A549 (cell line): Measurements from ENCODE around the gene G3BP1. TPM values are rescaled to one million over a fixed set of nuclear protein-coding genes. Genes with fewer than 3 reads are reported as not detected.

Source experiments
- ATAC-seq, 2 experiments: fragments of 200-7000 bp in 1 of 2; fragments of >200 bp in 1 of 2; cut with Nextera tagmentation in 1 of 2; cut with Tn5 transposase in 1 of 2; 3 replicates each; pipeline versions ENCODE4 v1.8.0 to v1.9.1; 2018 to 2020; ENCODE audit warnings: mild to moderate bottlenecking in 1 of 2, moderate library complexity in 1 of 2
- CTCF ChIA-PET: fragments of 300-600 bp; sonication (Branson Sonifier 250); formaldehyde crosslinking; extraction: SDS; loops from one replicate; lab custom pipeline; 2021; ENCODE audit warnings: antibody characterized with exemption, inconsistent platforms; lab: Yijun Ruan, JAX
- POLR2A ChIA-PET: fragments of 350-600 bp; formaldehyde crosslinking; extraction: SDS; loops from one replicate; lab custom pipeline; 2021; ENCODE audit warnings: antibody characterized with exemption, inconsistent platforms; lab: Yijun Ruan, JAX
- DNase-seq, 2 experiments: peaks; one replicate each; pipeline versions ENCODE4 v3.0.0 to v3.0.0-alpha.2; 2011 to 2016; ENCODE audit warnings: low read depth in 1 of 2, low spot score in 1 of 2
- FAIRE-seq: peaks from 2 replicates; lab custom pipeline; 2011; peaks lifted over from hg19 to GRCh38; lab: Jason Lieb, UNC
- H3K27ac ChIP-seq, 2 experiments: fragments of >200 bp; sonication (Bioruptor Twin); formaldehyde crosslinking; 3 replicates each; pipeline ENCODE4 v1.5.1; 2016 to 2017
- H3K4me1 ChIP-seq: fragments of >200 bp; sonication (Bioruptor Twin); formaldehyde crosslinking; 3 replicates; pipeline ENCODE4 v1.6.1; 2016
- H3K4me2 ChIP-seq: fragments of >200 bp; sonication (Bioruptor Twin); formaldehyde crosslinking; 3 replicates; pipeline ENCODE4 v1.6.1; 2016
- H3K4me3 ChIP-seq: fragments of >200 bp; sonication (Bioruptor Twin); formaldehyde crosslinking; 3 replicates; pipeline ENCODE4 v1.5.1; 2016
- H3K9me3 ChIP-seq: fragments of >200 bp; sonication (Bioruptor Twin); formaldehyde crosslinking; 3 replicates; pipeline ENCODE4 v1.6.1; 2016
- ATOH8 ChIP-seq: fragments of 250-450 bp; sonication (Bioruptor Pico); IDR thresholded peaks from 2 replicates; pipeline ENCODE4 v1.5.0; 2020; ENCODE audit warnings: low read depth, mild to moderate bottlenecking, moderate library complexity
- BCL3 ChIP-seq: fragments of >200 bp; sonication (Bioruptor Twin); formaldehyde crosslinking; IDR thresholded peaks from 3 replicates; pipeline ENCODE4 v1.6.1; 2016
- BHLHE40 ChIP-seq: IDR thresholded peaks from 2 replicates; pipeline ENCODE4 v1.6.1; 2012; ENCODE audit warnings: low read depth, low read length, inconsistent platforms
- CHD2 ChIP-seq: fragments of 150-350 bp; IDR thresholded peaks from 2 replicates; pipeline ENCODE4 v1.6.1; 2014; ENCODE audit warnings: low read length; ENCODE audit not compliant: partially characterized antibody
- CHD4 ChIP-seq: fragments of 200-600 bp; sonication (generic); IDR thresholded peaks from 2 replicates; pipeline ENCODE4 v1.6.1; 2016; ENCODE audit warnings: antibody characterized with exemption, mild to moderate bottlenecking, borderline replicate concordance
- EHF ChIP-seq: fragments of 250-450 bp; sonication (Bioruptor Pico); IDR thresholded peaks from 2 replicates; pipeline ENCODE4 v1.5.0; 2020; ENCODE audit warnings: mild to moderate bottlenecking
- ESRRA ChIP-seq: fragments of 150-350 bp; IDR thresholded peaks from 2 replicates; pipeline ENCODE4 v1.6.1; 2014; ENCODE audit warnings: mild to moderate bottlenecking, low read length, borderline replicate concordance
- FOSL2 ChIP-seq, 2 experiments: fragments of 450-650 bp in 1 of 2; fragments of >200 bp in 1 of 2; sonication (Bioruptor Twin) in 1 of 2; formaldehyde crosslinking; IDR thresholded peaks; 2 replicates each; pipeline versions ENCODE4 v1.5.0 to v1.6.1; 2016 to 2020; ENCODE audit warnings: mild to moderate bottlenecking in 1 of 2, moderate library complexity in 1 of 2
- GATA3 ChIP-seq: IDR thresholded peaks from 2 replicates; pipeline ENCODE4 v1.6.1; 2012; ENCODE audit warnings: borderline replicate concordance
- HEYL ChIP-seq: fragments of 250-450 bp; sonication (Bioruptor Pico); IDR thresholded peaks from 2 replicates; pipeline ENCODE4 v1.8.0; 2021; ENCODE audit warnings: mild to moderate bottlenecking, moderate library complexity
- HOXA7 ChIP-seq: fragments of 250-450 bp; sonication (Bioruptor Pico); IDR thresholded peaks from 2 replicates; pipeline ENCODE4 v1.5.0; 2020; ENCODE audit warnings: mild to moderate bottlenecking, moderate library complexity
- HOXB13 ChIP-seq: fragments of 250-450 bp; sonication (Bioruptor Pico); IDR thresholded peaks from 2 replicates; pipeline ENCODE4 v1.5.0; 2020; ENCODE audit warnings: low read depth, mild to moderate bottlenecking, moderate library complexity
- KDM5A ChIP-seq: fragments of 200-600 bp; sonication (generic); IDR thresholded peaks from 2 replicates; pipeline ENCODE4 v1.6.1; 2016; ENCODE audit warnings: antibody characterized with exemption, mild to moderate bottlenecking
- MAFK ChIP-seq: fragments of 450-650 bp; IDR thresholded peaks from 2 replicates; pipeline ENCODE4 v1.6.1; 2014; ENCODE audit not compliant: partially characterized antibody
- MAX ChIP-seq: IDR thresholded peaks from 2 replicates; pipeline ENCODE4 v1.6.1; 2012
- NPAS2 ChIP-seq: fragments of 250-450 bp; sonication (Bioruptor Pico); IDR thresholded peaks from 2 replicates; pipeline ENCODE4 v1.8.0; 2022; ENCODE audit warnings: mild to moderate bottlenecking, moderate library complexity, borderline replicate concordance
- PBX3 ChIP-seq: IDR thresholded peaks from 2 replicates; pipeline ENCODE4 v1.6.1; 2012
- PHF8 ChIP-seq: fragments of 200-600 bp; sonication (generic); IDR thresholded peaks from 2 replicates; pipeline ENCODE4 v1.6.1; 2016; ENCODE audit warnings: low read depth, mild to moderate bottlenecking, antibody characterized with exemption, moderate library complexity, borderline replicate concordance
- POLR2AphosphoS2 ChIP-seq: conservative IDR thresholded peaks from 2 replicates; pipeline ENCODE4 v1.6.1; 2012; ENCODE audit warnings: low read length, improper control_type of control experiment, inconsistent platforms
- RAD21 ChIP-seq, 2 experiments: fragments of >200 bp in 1 of 2; sonication (Bioruptor Twin) in 1 of 2; formaldehyde crosslinking in 1 of 2; IDR thresholded peaks in 1 of 2; conservative IDR thresholded peaks in 1 of 2; 2 replicates in 1 of 2; 3 replicates in 1 of 2; pipeline ENCODE4 v1.6.1; 2012 to 2018; ENCODE audit warnings: inconsistent platforms in 1 of 2
- RARB ChIP-seq: fragments of 250-450 bp; sonication (Bioruptor Pico); IDR thresholded peaks from 2 replicates; pipeline ENCODE4 v1.8.0; 2021; ENCODE audit warnings: mild to moderate bottlenecking, moderate library complexity
- USF2 ChIP-seq: fragments of 450-650 bp; IDR thresholded peaks from 2 replicates; pipeline ENCODE4 v1.6.1; 2014; ENCODE audit warnings: antibody characterized with exemption
- ZC3H11A ChIP-seq: fragments of 450-650 bp; IDR thresholded peaks from 2 replicates; pipeline ENCODE4 v1.6.1; 2014; ENCODE audit warnings: antibody characterized with exemption, mild to moderate bottlenecking
- WGBS: methylation state at CpG from one replicate; pipeline ENCODE4 v1.1.6; 2017; ENCODE audit errors: missing lambda C conversion rate; 5-methylcytosine and 5-hydroxymethylcytosine counted together
- polyA plus RNA-seq, 4 experiments: library from polyadenylated mRNA; depleted of rRNA in 3 of 4; stranded (reverse); fragments of >200 nt; fragmentation: RNase III in 1 of 4; extraction: RNeasy Plus Mini Kit Qiagen cat#74134 plus additional on column Dnase treatment in 1 of 4; gene quantifications; 2 replicates in 3 of 4; 3 replicates in 1 of 4; pipeline ENCODE4 v1.2.3, GENCODE V29; 2011 to 2017

Gene G3BP1
- polyA plus RNA-seq, 2 of the 4 experiments (the other 2 are of a cell fraction): 126 to 176 TPM

GRCh38 chr5:151811593-151812321 is 40.0 kb downstream of the G3BP1 start:
- H3K9me3 ChIP-seq: no peaks in the 10 kb centered on the region
- CTCF ChIA-PET: interaction anchor here (1.1 kb wide), 2 partner anchors 13 to 331 kb away, joined by 3 to 6 read pairs; no protein-coding TSS in a partner anchor
- TF ChIP-seq BHLHE40: no peak
- no peak for TF ChIP-seq EHF
- TF ChIP-seq GATA3: no peak
- TF ChIP-seq NPAS2 (CRISPR knock-in tag): no peak
- TF ChIP-seq KDM5A: no peak
- TF ChIP-seq ATOH8: no peak
- no peak for TF ChIP-seq USF2
- TF ChIP-seq HOXA7 (CRISPR knock-in tag): no peak
- TF ChIP-seq POLR2AphosphoS2: no peak
- TF ChIP-seq PBX3: no peak
- TF ChIP-seq MAX: no peak
- TF ChIP-seq HEYL (CRISPR knock-in tag): no peak
- no peak for TF ChIP-seq BCL3
- TF ChIP-seq FOSL2 (IDR thresholded peaks at IDR 0.05): no peak
- no peak for TF ChIP-seq FOSL2 (CRISPR knock-in tag; IDR thresholded peaks at IDR 0.05)
- TF ChIP-seq HOXB13 (CRISPR knock-in tag): no peak
- no peak for TF ChIP-seq RAD21 (conservative IDR thresholded peaks at IDR 0.05 in 1 of 2, IDR thresholded peaks at IDR 0.05 in 1 of 2)
- POLR2A ChIA-PET: no interaction called here
- no peak overlapping the region for H3K4me2 ChIP-seq
- H3K4me1 ChIP-seq: no peaks in the 10 kb centered on the region
- no peak for FAIRE-seq
- no peak overlapping the region for H3K4me3 ChIP-seq
- ATAC-seq: no peak
- no peak for DNase-seq
- WGBS: 91% methylated on average over 5 of the region's 5 CpGs
- no peak overlapping the region for H3K27ac ChIP-seq

GRCh38 chr5:151812757-151813309 is 41.1 kb downstream of the G3BP1 start:
- POLR2A ChIA-PET: no interaction called here
- H3K4me2 ChIP-seq: no peak overlapping the region
- no peaks in the 10 kb centered on the region for H3K4me1 ChIP-seq
- TF ChIP-seq PHF8 (no peak), ESRRA (no peak), RARB (CRISPR knock-in tag) (no peak), ATOH8 (no peak), MAFK (no peak), USF2 (no peak), CHD4 (no peak), CHD2 (no peak), MAX (no peak), ZC3H11A (no peak)
- WGBS: 95% methylated on average over 2 of the region's 2 CpGs
- no peaks in the 10 kb centered on the region for H3K9me3 ChIP-seq
- ATAC-seq (no peak), FAIRE-seq (no peak), DNase-seq (no peak)
- CTCF ChIA-PET: interaction anchor here (1.1 kb wide), 1 partner anchor 12 kb away, joined by 6 read pairs; no protein-coding TSS in a partner anchor
- H3K4me3 ChIP-seq: no peak overlapping the region
- H3K27ac ChIP-seq: no peak overlapping the region
